MM.1S (cell line): Measurements from ENCODE around the gene TCF12.

ENCODE experiments used
- DNase-seq: peaks from one replicate; pipeline ENCODE4 v3.0.0-alpha.2; 2015
- H2AFZ ChIP-seq: fragments of 300-600 bp; sonication (generic); 2 replicates; pipeline ENCODE4 v1.6.0; 2016; ENCODE audit warnings: antibody characterized with exemption, low read length
- H3F3A ChIP-seq: fragments of 300-600 bp; sonication (generic); 2 replicates; pipeline ENCODE4 v1.6.1; 2016; ENCODE audit warnings: mild to moderate bottlenecking, antibody characterized with exemption, low read length, moderate library complexity, mixed read lengths; ENCODE audit not compliant: insufficient read depth
- H3K27ac ChIP-seq: fragments of 300-600 bp; sonication (generic); 2 replicates; pipeline ENCODE4 v1.5.1; 2016; ENCODE audit warnings: mild to moderate bottlenecking, low read length
- H3K27me3 ChIP-seq: fragments of 300-600 bp; sonication (generic); replicated peaks from 2 replicates; pipeline ENCODE4 v1.6.0; 2016; ENCODE audit warnings: low read length; ENCODE audit not compliant: insufficient read depth
- H3K36me3 ChIP-seq: fragments of 300-600 bp; sonication (generic); replicated peaks from 2 replicates; pipeline ENCODE4 v1.6.1; 2016; ENCODE audit warnings: mild to moderate bottlenecking, low read length, mixed read lengths; ENCODE audit not compliant: insufficient read depth
- H3K4me1 ChIP-seq: fragments of 300-600 bp; sonication (generic); 2 replicates; pipeline ENCODE4 v1.6.1; 2016; ENCODE audit warnings: low read length, mixed read lengths
- H3K4me2 ChIP-seq: fragments of 300-600 bp; sonication (generic); 2 replicates; pipeline ENCODE4 v1.6.0; 2016; ENCODE audit warnings: low read depth, low read length
- H3K4me3 ChIP-seq: fragments of 300-600 bp; sonication (generic); 2 replicates; pipeline ENCODE4 v1.5.1; 2016; ENCODE audit warnings: low read length, mixed read lengths
- H3K79me2 ChIP-seq: fragments of 300-600 bp; sonication (generic); 2 replicates; pipeline ENCODE4 v1.6.1; 2016; ENCODE audit warnings: mixed run types, low read length, mixed read lengths
- H3K9ac ChIP-seq: fragments of 300-600 bp; sonication (generic); 2 replicates; pipeline ENCODE4 v1.6.1; 2016; ENCODE audit warnings: low read length, mixed read lengths
- H3K9me2 ChIP-seq: fragments of 300-600 bp; sonication (generic); replicated peaks from 2 replicates; pipeline ENCODE4 v1.6.1; 2016; ENCODE audit warnings: mild to moderate bottlenecking, low read length, mixed read lengths; ENCODE audit not compliant: insufficient read depth
- H3K9me3 ChIP-seq: fragments of 300-600 bp; sonication (generic); replicated peaks from 2 replicates; pipeline ENCODE4 v1.6.1; 2016; ENCODE audit warnings: mild to moderate bottlenecking, low read length, mixed read lengths; ENCODE audit not compliant: insufficient read depth
- H4K20me1 ChIP-seq: fragments of 300-600 bp; sonication (generic); 2 replicates; pipeline ENCODE4 v1.6.1; 2016; ENCODE audit warnings: mild to moderate bottlenecking, low read length, moderate library complexity, mixed read lengths; ENCODE audit not compliant: insufficient read depth
- EZH2 ChIP-seq: fragments of 300-600 bp; sonication (generic); optimal IDR thresholded peaks from 2 replicates; pipeline ENCODE3; 2017; ENCODE audit warnings: low read depth, mild to moderate bottlenecking, antibody characterized with exemption, low read length, mixed read lengths
- EZH2phosphoT487 ChIP-seq: fragments of 300-600 bp; sonication (generic); IDR thresholded peaks from 2 replicates; pipeline ENCODE4 v1.6.1; 2018; ENCODE audit warnings: antibody characterized with exemption, low read length
- TF ChIP-seq, protein P1 (sequence below): fragments of 300-600 bp; sonication (generic); IDR thresholded peaks from 2 replicates; pipeline ENCODE4 v1.5.1; 2016; ENCODE audit warnings: antibody characterized with exemption, low read length, mixed read lengths

The TCF12 gene

DNA sequence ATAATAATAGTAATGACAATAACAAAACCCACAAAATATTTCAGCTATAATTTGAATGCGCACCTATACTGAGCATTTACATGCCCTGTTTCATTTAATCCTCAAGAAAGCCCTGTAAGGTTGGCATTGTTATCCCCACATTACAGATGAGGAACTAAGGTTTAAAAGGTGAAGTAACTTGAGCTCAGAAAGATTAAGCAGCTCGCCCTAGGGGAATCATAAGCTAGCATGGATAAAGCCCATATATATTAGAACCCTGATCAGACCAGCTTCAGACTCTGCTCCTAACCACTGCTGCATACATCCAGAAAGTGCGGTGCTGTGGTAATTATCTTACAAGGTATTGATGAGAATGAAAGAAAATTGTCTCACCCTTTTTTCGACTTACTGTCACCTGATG lies 316.7 kb downstream of the TCF12 start:
- no peaks in the 10 kb centered on the region for H3K9me2 ChIP-seq
- no peaks in the 10 kb centered on the region for H3K36me3 ChIP-seq
- no peaks in the 10 kb centered on the region for H3K4me1 ChIP-seq
- H3K4me3 ChIP-seq = no peak overlapping the region
- no peak for DNase-seq
- no peaks in the 10 kb centered on the region for H3K79me2 ChIP-seq
- no peaks in the 10 kb centered on the region for H3K9me3 ChIP-seq
- H3F3A ChIP-seq = no peaks in the 10 kb centered on the region
- H3K9ac ChIP-seq = no peak overlapping the region
- H2AFZ ChIP-seq = no peak overlapping the region
- TF ChIP-seq EZH2phosphoT487 (no peak), EZH2 (no peak)
- TF ChIP-seq, protein P1, sequence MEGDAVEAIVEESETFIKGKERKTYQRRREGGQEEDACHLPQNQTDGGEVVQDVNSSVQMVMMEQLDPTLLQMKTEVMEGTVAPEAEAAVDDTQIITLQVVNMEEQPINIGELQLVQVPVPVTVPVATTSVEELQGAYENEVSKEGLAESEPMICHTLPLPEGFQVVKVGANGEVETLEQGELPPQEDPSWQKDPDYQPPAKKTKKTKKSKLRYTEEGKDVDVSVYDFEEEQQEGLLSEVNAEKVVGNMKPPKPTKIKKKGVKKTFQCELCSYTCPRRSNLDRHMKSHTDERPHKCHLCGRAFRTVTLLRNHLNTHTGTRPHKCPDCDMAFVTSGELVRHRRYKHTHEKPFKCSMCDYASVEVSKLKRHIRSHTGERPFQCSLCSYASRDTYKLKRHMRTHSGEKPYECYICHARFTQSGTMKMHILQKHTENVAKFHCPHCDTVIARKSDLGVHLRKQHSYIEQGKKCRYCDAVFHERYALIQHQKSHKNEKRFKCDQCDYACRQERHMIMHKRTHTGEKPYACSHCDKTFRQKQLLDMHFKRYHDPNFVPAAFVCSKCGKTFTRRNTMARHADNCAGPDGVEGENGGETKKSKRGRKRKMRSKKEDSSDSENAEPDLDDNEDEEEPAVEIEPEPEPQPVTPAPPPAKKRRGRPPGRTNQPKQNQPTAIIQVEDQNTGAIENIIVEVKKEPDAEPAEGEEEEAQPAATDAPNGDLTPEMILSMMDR = no peak
- H3K27ac ChIP-seq = no peak overlapping the region
- H3K4me2 ChIP-seq = no peak overlapping the region
- no peaks in the 10 kb centered on the region for H4K20me1 ChIP-seq
- H3K27me3 ChIP-seq = no peaks in the 10 kb centered on the region

DNA sequence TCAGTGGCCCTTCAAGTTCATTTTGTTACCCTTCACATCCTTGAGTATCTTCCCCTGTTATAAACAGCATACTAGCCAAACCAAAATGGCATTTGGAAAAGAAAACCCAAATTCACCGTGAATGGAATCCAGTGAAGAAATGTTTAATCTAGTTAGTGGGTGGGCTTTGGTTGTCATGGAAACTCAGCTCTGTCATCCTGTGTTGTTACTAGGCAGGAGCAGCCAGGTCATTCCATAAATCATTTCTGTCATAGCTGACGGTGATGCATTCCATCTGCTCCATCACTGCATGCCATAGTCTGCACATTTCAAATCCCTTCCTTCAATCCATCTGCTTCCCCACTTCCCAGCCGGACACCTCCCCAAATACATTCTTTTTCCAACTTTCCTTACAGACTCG lies 317.4 kb downstream of the TCF12 start:
- H3K4me1 ChIP-seq = no peaks in the 10 kb centered on the region
- no peaks in the 10 kb centered on the region for H3K9me2 ChIP-seq
- no peak overlapping the region for H2AFZ ChIP-seq
- H3K27ac ChIP-seq = no peak overlapping the region
- TF ChIP-seq EZH2phosphoT487 (no peak), EZH2 (no peak)
- TF ChIP-seq, protein P1 = no peak
- DNase-seq = no peak
- H3K9ac ChIP-seq = no peak overlapping the region
- H3K79me2 ChIP-seq = no peaks in the 10 kb centered on the region
- no peaks in the 10 kb centered on the region for H3K9me3 ChIP-seq
- no peaks in the 10 kb centered on the region for H3K27me3 ChIP-seq
- no peaks in the 10 kb centered on the region for H3K36me3 ChIP-seq
- no peaks in the 10 kb centered on the region for H4K20me1 ChIP-seq
- H3F3A ChIP-seq = no peaks in the 10 kb centered on the region
- H3K4me2 ChIP-seq = no peak overlapping the region
- H3K4me3 ChIP-seq = no peak overlapping the region

DNA sequence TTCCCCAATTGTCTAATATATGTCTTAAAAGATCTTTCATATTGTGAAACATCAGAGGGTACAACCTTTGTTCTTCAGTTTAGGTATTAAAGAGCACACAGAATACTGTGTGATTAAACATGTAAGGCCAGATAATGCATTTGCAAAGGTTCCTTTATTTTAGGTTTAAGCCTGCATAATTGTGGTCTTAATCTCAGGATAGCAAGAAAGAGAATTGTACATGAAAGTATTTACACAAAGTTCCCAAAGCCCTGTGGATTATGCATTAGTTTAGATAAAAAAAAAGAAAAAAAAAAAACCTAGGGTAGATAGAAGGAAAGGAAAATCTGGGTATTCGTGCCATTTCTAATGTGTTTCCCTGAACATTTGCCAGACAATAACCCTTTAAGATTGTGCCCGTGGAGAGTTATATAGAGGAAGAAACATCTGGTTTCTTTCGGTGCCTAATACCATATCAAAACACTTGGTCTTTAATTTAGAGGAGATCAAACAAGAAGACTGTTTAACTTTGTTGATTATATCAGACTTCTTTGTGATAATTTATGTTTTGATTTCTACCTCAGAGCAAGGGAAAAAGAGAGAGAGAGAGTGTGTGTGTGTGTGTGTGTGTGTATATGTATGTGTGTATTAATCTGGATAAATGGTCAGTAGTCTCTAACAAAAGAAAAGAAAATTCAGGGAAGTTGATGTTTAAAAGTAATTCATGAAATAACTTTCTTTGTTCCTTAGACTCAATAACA lies 318.3 kb downstream of the TCF12 start:
- Histone ChIP-seq H3K9ac (no peak overlapping the region), H4K20me1 (no peaks in the 10 kb centered on the region), H3K9me2 (no peaks in the 10 kb centered on the region), H3K79me2 (no peaks in the 10 kb centered on the region), H3K4me2 (no peak overlapping the region), H3K36me3 (no peaks in the 10 kb centered on the region), H3K4me1 (no peaks in the 10 kb centered on the region), H3K9me3 (no peaks in the 10 kb centered on the region), H3F3A (no peaks in the 10 kb centered on the region), H3K4me3 (no peak overlapping the region), H2AFZ (no peak overlapping the region), H3K27ac (no peak overlapping the region), H3K27me3 (no peaks in the 10 kb centered on the region)
- DNase-seq = no peak
- TF ChIP-seq EZH2phosphoT487 = no peak
- TF ChIP-seq EZH2 = no peak
- TF ChIP-seq, protein P1 = no peak
